IPS DF 6.9 (cell line): Measurements from ENCODE around the gene SUPT16H.
"Not testable (repeated sequence)": the region's sequence is repeated elsewhere in the genome, so short reads cannot be mapped to it uniquely, and the experiment has no call there.

Experiments used
- DNase-seq: peaks from one replicate; pipeline ENCODE4 v3.0.0-alpha.2; 2013; ENCODE audit warnings: low read depth, low spot score
- H3K27ac ChIP-seq: one replicate; pipeline ENCODE4 v1.5.1; 2013; ENCODE audit warnings: low read length, control low read depth
- H3K27me3 ChIP-seq: 2 replicates; pipeline ENCODE4 v1.6.1; 2013; ENCODE audit warnings: mild to moderate bottlenecking, low read length; ENCODE audit not compliant: control insufficient read depth, insufficient read depth
- H3K36me3 ChIP-seq: 2 replicates; pipeline ENCODE4 v1.6.1; 2013; ENCODE audit warnings: low read length; ENCODE audit not compliant: control insufficient read depth, insufficient read depth
- H3K4me1 ChIP-seq: 2 replicates; pipeline ENCODE4 v1.6.1; 2013; ENCODE audit warnings: low read length; ENCODE audit not compliant: control insufficient read depth, insufficient read depth
- H3K4me3 ChIP-seq: 2 replicates; pipeline ENCODE4 v1.5.1; 2013; ENCODE audit warnings: mild to moderate bottlenecking, low read length
- H3K9me3 ChIP-seq: 2 replicates; pipeline ENCODE4 v1.6.1; 2013; ENCODE audit warnings: low read length, inconsistent platforms; ENCODE audit not compliant: control insufficient read depth, insufficient read depth
- WGBS: extraction: QIAGEN DNeasy Blood & Tissue Kit; methylation state at CpG from one replicate; pipeline ENCODE4 v1.1.7; 2013; ENCODE audit warnings: mixed read lengths, missing lambda C conversion rate; ENCODE audit not compliant: insufficient read length, insufficient coverage; 5-methylcytosine and 5-hydroxymethylcytosine counted together

The SUPT16H gene

DNA sequence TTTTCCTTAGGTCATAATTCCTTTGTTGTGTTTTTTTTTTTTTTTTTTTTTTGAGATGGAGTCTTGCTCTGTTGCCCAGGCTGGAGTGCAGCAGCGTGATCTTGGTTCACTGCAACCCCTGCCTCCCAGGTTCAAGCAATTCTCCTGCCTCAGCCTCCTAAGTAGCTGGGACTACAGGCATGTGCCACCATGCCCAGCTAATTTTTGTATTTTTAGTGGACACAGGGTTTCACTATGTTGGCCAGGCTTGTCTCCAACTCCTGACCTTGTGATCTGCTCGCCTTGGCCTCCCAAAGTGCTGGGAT lies 81.0 kb downstream of the SUPT16H start:
- H3K4me1 ChIP-seq, H3K4me3 ChIP-seq, H3K36me3 ChIP-seq, DNase-seq, H3K27ac ChIP-seq, H3K27me3 ChIP-seq, H3K9me3 ChIP-seq: not testable (repeated sequence)
- WGBS, result no CpG with 5 or more reads among the region's 2 CpGs

DNA sequence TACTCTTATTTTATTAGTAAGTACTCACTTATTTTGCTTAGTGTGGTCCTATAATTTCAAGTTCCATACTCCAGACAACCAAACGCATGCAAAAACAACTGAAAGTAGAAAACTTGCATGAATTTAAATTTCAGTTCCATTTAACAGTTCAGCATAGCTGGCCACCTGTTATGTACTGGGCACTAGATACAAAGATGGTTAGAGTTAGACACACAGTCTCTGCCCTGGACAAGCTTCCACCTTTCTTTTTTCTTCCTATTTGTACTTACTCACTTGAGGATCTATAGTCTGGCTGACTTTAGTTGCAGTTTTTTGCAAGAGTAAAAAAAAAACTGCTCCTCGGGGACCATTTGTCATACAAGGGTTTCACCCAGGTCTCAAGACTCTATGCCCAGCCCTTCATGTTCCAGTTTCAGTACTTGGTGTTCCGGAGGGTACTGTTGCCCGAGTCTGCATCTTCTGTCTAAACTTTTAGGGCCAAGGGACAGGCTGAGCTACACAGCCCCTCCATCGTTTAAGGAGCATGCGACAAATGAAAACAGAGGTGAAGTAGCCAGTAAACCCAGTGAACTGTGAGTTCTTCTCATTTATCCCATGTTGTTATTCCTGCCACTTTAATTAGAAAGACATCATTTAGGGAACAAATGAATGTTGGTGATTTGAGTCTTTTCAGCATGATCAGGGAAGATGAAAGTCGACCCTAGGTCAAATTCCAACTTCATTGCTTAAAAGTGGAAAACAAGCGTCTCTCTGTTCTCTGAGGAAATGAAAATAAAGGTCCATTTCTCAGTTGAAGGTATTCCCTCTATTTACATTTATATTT lies 81.6 kb downstream of the SUPT16H start:
- no peaks in the 10 kb centered on the region for H3K36me3 ChIP-seq
- H3K27me3 ChIP-seq, result no peaks in the 10 kb centered on the region
- no peak overlapping the region for H3K27ac ChIP-seq
- H3K4me1 ChIP-seq, result no peaks in the 10 kb centered on the region
- no peaks in the 10 kb centered on the region for H3K9me3 ChIP-seq
- no CpG with 5 or more reads among the region's 8 CpGs for WGBS
- DNase-seq, result no peak
- H3K4me3 ChIP-seq, result no peak overlapping the region
